ENCODE measurements around the gene MAP2K4. TPM values are rescaled to one million over a fixed set of nuclear protein-coding genes. Genes with fewer than 3 reads are reported as not detected.
A peak's percentile ranks its signal among the peaks of the same experiment; 100 is the strongest.
"Not testable (repeated sequence)": the region's sequence is repeated elsewhere in the genome, so short reads cannot be mapped to it uniquely, and the experiment has no call there.

The MAP2K4 gene
- total RNA-seq: 10 to 100 TPM; 26.2 to 34.2 (median 31.6) TPM
- polyA plus RNA-seq: 10 to 100 TPM; 12.9 to 40.0 (median 18.2) TPM
- long read RNA-seq, donor 1, transcript MAP2K4-201 (11 exons, 3,826 nt): major isoform, 19 of 24 reads
- long read RNA-seq, donor 1, partial matches to known transcripts: 2 of 24 reads
- long read RNA-seq, donor 1, other reads (novel, unspliced or antisense): 2 of 24 reads
- long read RNA-seq, donor 2, transcript MAP2K4-201 (11 exons, 3,826 nt): major isoform, 44 of 60 reads
- long read RNA-seq, donor 2, partial matches to known transcripts: 1 of 60 reads
- long read RNA-seq, donor 2, other reads (novel, unspliced or antisense): 6 of 60 reads

- Histone ChIP-seq H3K4me1 (peaks cover 41% of the 10 kb centered on the region), H3K27me3 (ENCODE audit: insufficient read depth in 3 of 3, low read length in 2 of 3) (no peaks in the 10 kb centered on the region), H3K27ac (peak within 1 kb of the TSS; percentile 88), H3K9me3 (no peaks in the 10 kb centered on the region), H3K36me3 (ENCODE audit: insufficient read depth in 1 of 2, low read depth in 1 of 2) (no peaks in the 10 kb centered on the region), H3K4me3 (peak within 1 kb of the TSS; percentile 92)
- peak; percentile 100 for ATAC-seq
- DNase-seq: peak; percentile 91 to 96
- TF ChIP-seq CTCF (IDR thresholded peaks at IDR 0.05): no peak
- WGBS, 3 donors: 0 to 1% (median 1%) methylated on average over 53 to 123 of the region's 123 CpGs
- intact Hi-C loops (cut with DNase I): loop anchor here (2.0 kb wide), 2 partner anchors 22 to 24 kb away; partner anchors contain the start of gene ZNF18 (in 1 of the 2)
Measured at GRCh38 chr17:12020642-12021622, at the start of gene MAP2K4. MAP2K4 (plus strand) TSS chr17:12020877; CDS start chr17:12020887, 10 bp downstream.

GRCh38 chr17:11972741-11973140 lies 47.9 kb upstream of the MAP2K4 start:
- not testable (repeated sequence) for DNase-seq
- WGBS, 3 donors: 95 to 97% (median 96%) methylated on average over 19 of the region's 19 CpGs

GRCh38 chr17:11979795-11980194 lies 40.9 kb upstream of the MAP2K4 start:
- ATAC-seq (no peak), DNase-seq (no peak)
- H3K36me3 ChIP-seq (ENCODE audit: insufficient read depth in 1 of 2, low read depth in 1 of 2): peaks cover 11 to 63% of the 10 kb centered on the region in 2 donors
- WGBS, 3 donors: 81 to 88% (median 87%) methylated on average over 3 of the region's 3 CpGs
- H3K4me1 ChIP-seq: no peaks in the 10 kb centered on the region
- H3K4me3 ChIP-seq: no peak overlapping the region
- H3K27me3 ChIP-seq (ENCODE audit: insufficient read depth in 3 of 3, low read length in 2 of 3): no peaks in the 10 kb centered on the region
- no peaks in the 10 kb centered on the region for H3K9me3 ChIP-seq
- TF ChIP-seq CTCF (IDR thresholded peaks at IDR 0.05): no peak
- intact Hi-C loops (cut with DNase I): no loop called here
- no peak overlapping the region for H3K27ac ChIP-seq

More at GRCh38 chr17:11972741-11973140, 47.9 kb upstream of the MAP2K4 start:
- H3K4me1 ChIP-seq; intact Hi-C loops (cut with DNase I); H3K27me3 ChIP-seq (ENCODE audit: insufficient read depth in 3 of 3, low read length in 2 of 3); H3K27ac ChIP-seq; ATAC-seq; H3K4me3 ChIP-seq; H3K9me3 ChIP-seq: not testable (repeated sequence)
- H3K36me3 ChIP-seq (ENCODE audit: insufficient read depth in 1 of 2, low read depth in 1 of 2): peaks cover 0 to 10% of the 10 kb centered on the region in 2 donors

GRCh38 chr17:11980813-11981212 lies 39.9 kb upstream of the MAP2K4 start:
- intact Hi-C loops (cut with DNase I): no loop called here
- no peak overlapping the region for H3K27ac ChIP-seq
- H3K27me3 ChIP-seq (ENCODE audit: insufficient read depth in 3 of 3, low read length in 2 of 3): no peaks in the 10 kb centered on the region
- no peaks in the 10 kb centered on the region for H3K4me1 ChIP-seq
- DNase-seq: no peak
- 69 to 100% (median 70%) methylated on average over 2 of the region's 2 CpGs for WGBS, 3 donors
- no peak for ATAC-seq
- no peak overlapping the region for H3K4me3 ChIP-seq
- no peaks in the 10 kb centered on the region for H3K9me3 ChIP-seq
- peaks cover 11 to 72% of the 10 kb centered on the region in 2 donors for H3K36me3 ChIP-seq (ENCODE audit: insufficient read depth in 1 of 2, low read depth in 1 of 2)
- TF ChIP-seq CTCF (IDR thresholded peaks at IDR 0.05): no peak

GRCh38 chr17:11981862-11982261 lies 38.8 kb upstream of the MAP2K4 start:
- Histone ChIP-seq H3K27ac (no peak overlapping the region), H3K4me3 (no peak overlapping the region), H3K9me3 (no peaks in the 10 kb centered on the region), H3K27me3 (ENCODE audit: insufficient read depth in 3 of 3, low read length in 2 of 3) (no peaks in the 10 kb centered on the region), H3K4me1 (no peaks in the 10 kb centered on the region), H3K36me3 (ENCODE audit: insufficient read depth in 1 of 2, low read depth in 1 of 2) (peaks cover 11 to 73% of the 10 kb centered on the region in 2 donors)
- TF ChIP-seq CTCF (IDR thresholded peaks at IDR 0.05): no peak
- intact Hi-C loops (cut with DNase I): no loop called here
- ATAC-seq (no peak), DNase-seq (no peak)
- 94 to 96% (median 94%) methylated on average over 4 of the region's 4 CpGs for WGBS, 3 donors
